Natural killer cell (primary cell): Measurements from ENCODE around the gene TBKBP1. TPM values are rescaled to one million over a fixed set of nuclear protein-coding genes. Genes with fewer than 3 reads are reported as not detected.

ENCODE experiments used
- ATAC-seq, 3 donors: fragments of 150-1000 bp in 2 of 3; fragments of 200-7000 bp in 1 of 3; cut with Tn5 transposase; 1 replicate in 1 of 3; 2 replicates in 2 of 3; pipeline ENCODE4 v1.10.0; 2021; ENCODE audit warnings: mild to moderate bottlenecking in 2 of 3, moderate library complexity in 2 of 3
- DNase-seq, 2 donors: peaks; one replicate each; pipeline versions ENCODE4 v3.0.0 to v3.0.0-alpha.2; 2013 to 2021; ENCODE audit warnings: mixed read lengths in 1 of 2
- H3K27ac ChIP-seq: one replicate; pipeline ENCODE4 v1.5.1; 2013; ENCODE audit warnings: mild to moderate bottlenecking, low read length
- H3K27me3 ChIP-seq: one replicate; pipeline ENCODE4 v1.6.1; 2013; ENCODE audit warnings: low read length; ENCODE audit not compliant: control insufficient read depth, insufficient read depth
- H3K36me3 ChIP-seq: one replicate; pipeline ENCODE4 v1.6.1; 2013; ENCODE audit warnings: low read length; ENCODE audit not compliant: control insufficient read depth, insufficient read depth
- H3K4me1 ChIP-seq: one replicate; pipeline ENCODE4 v1.6.1; 2013; ENCODE audit warnings: low read length; ENCODE audit not compliant: control insufficient read depth, insufficient read depth
- H3K4me3 ChIP-seq: one replicate; pipeline ENCODE4 v1.5.1; 2013; ENCODE audit warnings: low read length
- H3K9me3 ChIP-seq: one replicate; pipeline ENCODE4 v1.6.1; 2013; ENCODE audit warnings: low read length; ENCODE audit not compliant: control insufficient read depth, insufficient read depth
- H3K27ac Mint-ChIP-seq, 2 donors: one replicate each; pipeline ENCODE4 v1.8.0; 2022; ENCODE audit warnings: mild to moderate bottlenecking in 2 of 2, mixed read lengths in 2 of 2, moderate library complexity in 1 of 2
- H3K27me3 Mint-ChIP-seq, 2 donors: one replicate each; pipeline ENCODE4 v1.8.0; 2022; ENCODE audit warnings: low read depth in 2 of 2, mixed read lengths in 2 of 2
- H3K36me3 Mint-ChIP-seq: one replicate; pipeline ENCODE4 v1.8.0; 2022; ENCODE audit warnings: mixed read lengths
- H3K4me1 Mint-ChIP-seq, 2 donors: one replicate each; pipeline ENCODE4 v1.8.0; 2022; ENCODE audit warnings: mixed read lengths in 2 of 2
- H3K4me3 Mint-ChIP-seq: one replicate; pipeline ENCODE4 v1.8.0; 2022; ENCODE audit warnings: mild to moderate bottlenecking, moderate library complexity, mixed read lengths
- H3K9me3 Mint-ChIP-seq, 2 donors: one replicate each; pipeline ENCODE4 v1.8.0; 2022; ENCODE audit warnings: mixed read lengths in 2 of 2
- WGBS: methylation state at CpG from one replicate; pipeline ENCODE4 v1.1.7; 2013; ENCODE audit warnings: missing lambda C conversion rate; ENCODE audit not compliant: insufficient coverage; 5-methylcytosine and 5-hydroxymethylcytosine counted together
- intact Hi-C: fragments of 100-400 bp; cut with micrococcal nuclease; formaldehyde crosslinking; loops from one replicate; pipeline ENCODE4 v1.14.2; 2022
- total RNA-seq, 4 donors: library from RNA; stranded (reverse); fragments of 120-200 nt in 1 of 4; gene quantifications; one replicate each; pipeline versions ENCODE4 v1.2.3 to v1.2.4, GENCODE V29; 2013 to 2022
- TF ChIP-seq, protein P1 (sequence below): fragments of 200-600 bp; IDR thresholded peaks from one replicate; pipeline ENCODE4 v1.8.0; 2022; ENCODE audit warnings: antibody characterized with exemption

The TBKBP1 gene
- total RNA-seq, 3 donors from 2014 or later (not counting 1 experiment from before 2014, with no cell fraction given), result 21.4 to 38.9 (median 37.6) TPM

DNA sequence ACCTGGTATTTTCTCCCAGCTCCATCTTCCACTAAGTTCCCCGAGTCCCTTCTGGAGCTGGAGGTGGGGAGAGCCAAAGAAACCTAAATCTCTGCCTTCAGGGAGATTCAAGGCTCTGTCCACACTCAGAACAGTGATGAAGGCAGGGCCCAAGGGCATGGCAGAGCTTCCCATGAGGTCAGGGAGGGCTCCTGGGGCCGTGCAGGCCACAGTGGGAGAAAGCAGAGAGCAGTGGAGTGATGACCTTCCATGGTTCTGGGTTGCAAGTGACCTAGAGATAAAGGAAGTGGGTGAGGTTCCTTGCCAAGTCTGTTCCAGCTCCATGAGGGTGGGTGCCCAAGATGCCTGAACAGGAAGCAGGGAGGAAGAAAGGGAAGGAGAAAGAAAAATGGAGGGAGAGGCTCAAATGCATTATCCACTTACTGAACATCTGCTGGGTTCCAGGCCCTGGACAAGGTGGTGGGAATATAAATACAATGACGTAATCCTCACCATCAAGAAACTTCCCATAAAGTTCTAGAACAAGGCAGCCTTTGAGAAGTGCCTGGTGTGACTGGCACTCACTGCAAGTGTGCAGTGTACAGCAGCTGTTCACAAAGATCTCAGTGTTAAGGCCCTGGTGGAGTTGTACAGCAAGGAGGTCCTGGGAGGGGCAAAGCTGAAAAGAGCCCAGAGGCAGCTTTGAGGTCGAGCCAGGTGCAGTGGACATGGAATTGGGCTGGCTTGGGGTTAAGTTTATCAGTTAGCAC, 13.3 kb downstream of the TBKBP1 start:
- Histone ChIP-seq H3K4me1 (peaks cover 91% of the 10 kb centered on the region), H3K36me3 (peaks cover 19% of the 10 kb centered on the region), H3K27ac (peak overlapping the region; percentile 80), H3K9me3 (no peaks in the 10 kb centered on the region), H3K27me3 (no peaks in the 10 kb centered on the region), H3K4me3 (no peak overlapping the region)
- intact Hi-C loops, result no loop called here
- H3K9me3 Mint-ChIP-seq, result no peaks in the 10 kb centered on the region
- DNase-seq, result no peak
- TF ChIP-seq, protein P1, sequence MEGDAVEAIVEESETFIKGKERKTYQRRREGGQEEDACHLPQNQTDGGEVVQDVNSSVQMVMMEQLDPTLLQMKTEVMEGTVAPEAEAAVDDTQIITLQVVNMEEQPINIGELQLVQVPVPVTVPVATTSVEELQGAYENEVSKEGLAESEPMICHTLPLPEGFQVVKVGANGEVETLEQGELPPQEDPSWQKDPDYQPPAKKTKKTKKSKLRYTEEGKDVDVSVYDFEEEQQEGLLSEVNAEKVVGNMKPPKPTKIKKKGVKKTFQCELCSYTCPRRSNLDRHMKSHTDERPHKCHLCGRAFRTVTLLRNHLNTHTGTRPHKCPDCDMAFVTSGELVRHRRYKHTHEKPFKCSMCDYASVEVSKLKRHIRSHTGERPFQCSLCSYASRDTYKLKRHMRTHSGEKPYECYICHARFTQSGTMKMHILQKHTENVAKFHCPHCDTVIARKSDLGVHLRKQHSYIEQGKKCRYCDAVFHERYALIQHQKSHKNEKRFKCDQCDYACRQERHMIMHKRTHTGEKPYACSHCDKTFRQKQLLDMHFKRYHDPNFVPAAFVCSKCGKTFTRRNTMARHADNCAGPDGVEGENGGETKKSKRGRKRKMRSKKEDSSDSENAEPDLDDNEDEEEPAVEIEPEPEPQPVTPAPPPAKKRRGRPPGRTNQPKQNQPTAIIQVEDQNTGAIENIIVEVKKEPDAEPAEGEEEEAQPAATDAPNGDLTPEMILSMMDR, result no peak
- no peaks in the 10 kb centered on the region for H3K36me3 Mint-ChIP-seq
- ATAC-seq, result no peak
- WGBS, result 58% methylated on average over 4 of the region's 4 CpGs
- no peaks in the 10 kb centered on the region for H3K27me3 Mint-ChIP-seq
- peak overlapping the region; percentile 98 for H3K27ac Mint-ChIP-seq
- H3K4me3 Mint-ChIP-seq, result peak overlapping the region; percentile 91
- H3K4me1 Mint-ChIP-seq, result peaks cover 71 to 86% of the 10 kb centered on the region in 2 donors

DNA sequence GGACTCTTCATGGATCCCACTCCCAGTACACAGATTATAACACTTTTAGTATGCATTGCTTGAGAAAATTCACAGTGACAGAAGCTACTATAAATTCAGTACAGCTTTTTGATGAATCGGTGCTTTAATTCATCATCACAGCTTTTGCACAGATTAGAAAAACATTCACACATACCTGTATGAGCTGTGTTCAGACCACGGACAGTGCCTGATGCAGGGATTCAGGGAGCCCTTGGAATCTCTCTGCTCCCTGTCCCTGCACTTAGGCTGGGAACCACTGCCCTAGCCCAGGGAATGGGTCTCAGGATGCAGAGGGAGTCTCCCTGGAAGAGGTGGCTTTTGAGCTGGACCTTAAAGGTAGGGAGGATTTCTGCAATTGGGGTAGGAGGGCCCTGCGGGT, 13.9 kb downstream of the TBKBP1 start:
- Mint-ChIP-seq H3K4me3 (no peak overlapping the region), H3K27me3 (no peaks in the 10 kb centered on the region), H3K9me3 (no peaks in the 10 kb centered on the region), H3K4me1 (peaks cover 72 to 86% of the 10 kb centered on the region in 2 donors), H3K36me3 (no peaks in the 10 kb centered on the region), H3K27ac (peak overlapping the region; percentile 98)
- intact Hi-C loops, result no loop called here
- ATAC-seq, result no peak
- 70% methylated on average over 3 of the region's 3 CpGs for WGBS
- Histone ChIP-seq H3K4me3 (no peak overlapping the region), H3K4me1 (peaks cover 91% of the 10 kb centered on the region), H3K27ac (no peak overlapping the region), H3K27me3 (no peaks in the 10 kb centered on the region), H3K9me3 (no peaks in the 10 kb centered on the region), H3K36me3 (peaks cover 19% of the 10 kb centered on the region)
- TF ChIP-seq, protein P1, result no peak
- DNase-seq, result no peak

DNA sequence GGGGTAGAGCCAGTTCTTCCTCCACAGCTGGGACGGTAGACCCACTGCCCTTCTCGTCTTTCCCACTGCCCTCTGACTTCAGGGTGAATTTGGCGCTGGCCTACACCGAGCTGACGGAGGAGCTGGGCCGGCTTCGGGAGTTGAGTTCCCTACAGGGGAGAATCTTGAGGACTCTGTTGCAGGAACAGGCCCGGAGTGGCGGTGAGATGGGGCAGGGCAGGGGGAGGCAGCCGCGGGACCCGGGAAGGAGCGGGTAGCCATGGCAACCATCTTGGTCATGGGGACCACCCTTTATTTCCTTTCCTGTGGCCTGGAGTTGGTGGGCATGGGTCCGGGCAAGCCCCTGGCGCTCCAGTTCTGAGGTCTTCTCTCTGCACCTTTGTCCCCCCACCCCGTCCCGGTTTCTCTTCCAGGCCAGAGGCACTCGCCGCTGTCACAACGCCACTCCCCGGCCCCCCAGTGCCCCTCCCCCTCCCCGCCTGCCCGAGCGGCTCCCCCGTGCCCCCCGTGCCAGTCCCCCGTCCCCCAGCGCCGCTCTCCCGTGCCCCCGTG, 14.4 kb downstream of the TBKBP1 start:
- DNase-seq, result no peak
- H3K4me3 ChIP-seq, result no peak overlapping the region
- no peak overlapping the region for H3K4me3 Mint-ChIP-seq
- H3K4me1 ChIP-seq, result peaks cover 91% of the 10 kb centered on the region
- H3K9me3 Mint-ChIP-seq, result no peaks in the 10 kb centered on the region
- no peaks in the 10 kb centered on the region for H3K9me3 ChIP-seq
- intact Hi-C loops, result no loop called here
- no peaks in the 10 kb centered on the region for H3K36me3 Mint-ChIP-seq
- TF ChIP-seq, protein P1, result no peak
- ATAC-seq, result no peak
- H3K4me1 Mint-ChIP-seq, result peaks cover 73 to 86% of the 10 kb centered on the region in 2 donors
- H3K27me3 Mint-ChIP-seq, result no peaks in the 10 kb centered on the region
- WGBS, result 94% methylated on average over 24 of the region's 31 CpGs
- H3K36me3 ChIP-seq, result peaks cover 19% of the 10 kb centered on the region
- no peaks in the 10 kb centered on the region for H3K27me3 ChIP-seq
- peak overlapping the region in 1 of 2 donors; percentile 98 for H3K27ac Mint-ChIP-seq
- H3K27ac ChIP-seq, result no peak overlapping the region
